ENCODE data around the gene RNLS.

The RNLS gene

DNA sequence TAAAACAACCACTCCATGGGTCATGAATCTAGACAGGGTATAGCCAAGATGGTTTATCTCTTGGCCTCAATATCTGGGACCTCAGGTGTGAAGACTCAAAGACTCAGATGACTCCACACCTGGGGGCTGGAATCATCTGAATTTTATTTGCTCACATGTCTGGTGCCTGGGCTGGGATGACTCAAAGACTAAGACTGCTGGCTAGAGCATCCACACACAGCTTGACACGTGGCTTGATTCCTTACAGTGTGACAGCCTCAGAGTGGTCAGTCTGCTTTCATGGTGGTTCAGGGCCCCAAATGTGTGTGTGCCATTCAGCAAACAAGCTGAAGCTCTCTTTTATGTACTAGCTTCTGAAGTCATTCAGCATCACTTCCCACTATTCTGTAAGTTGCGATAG lies 333.7 kb downstream of the RNLS start:
- no peak for DNase-seq

DNA sequence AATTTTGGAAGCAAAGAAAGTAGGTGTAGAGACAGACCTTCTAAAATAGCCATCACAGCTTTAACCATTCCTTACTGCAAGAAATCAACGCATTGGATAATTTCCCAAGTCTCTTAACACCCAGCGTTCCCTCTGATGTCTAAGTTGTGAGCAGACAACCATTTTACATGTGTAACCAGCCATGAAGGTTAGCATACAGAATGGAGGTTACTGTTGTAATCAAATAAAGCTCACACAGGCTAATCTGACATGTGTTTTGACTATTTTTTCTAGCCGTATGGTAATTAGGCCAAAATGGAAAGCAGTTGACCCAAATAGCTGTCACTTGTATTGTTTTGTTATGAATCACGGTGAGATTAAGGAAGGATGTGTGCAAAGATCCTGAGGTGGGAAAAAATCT lies 336.4 kb downstream of the RNLS start:
- no peak for DNase-seq

DNA sequence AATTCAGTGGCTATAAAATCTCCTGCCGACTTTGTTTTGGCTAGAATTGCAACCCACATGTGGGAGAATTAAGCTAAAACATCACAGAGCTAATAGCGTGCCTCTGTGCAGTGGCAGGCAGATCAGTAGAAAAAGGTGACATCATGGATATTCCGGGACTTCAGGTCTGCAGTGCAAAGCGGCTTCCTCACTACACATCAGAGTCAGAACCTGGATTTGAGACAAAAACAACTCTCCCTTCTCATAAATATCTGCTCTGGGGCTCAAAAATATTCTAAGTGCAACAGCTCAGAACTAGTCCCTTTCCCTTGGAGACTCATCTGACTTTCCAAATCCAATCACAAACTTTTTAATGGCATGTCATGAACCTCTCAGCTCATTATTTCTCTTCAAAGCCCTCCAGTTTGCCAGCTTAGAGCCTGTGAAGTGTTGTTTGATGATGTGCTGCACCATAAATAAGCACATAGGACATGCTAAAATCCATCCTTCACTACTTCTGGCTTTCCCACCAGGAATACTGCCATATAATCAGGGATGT lies 337.1 kb downstream of the RNLS start:
- no peak for DNase-seq

DNA sequence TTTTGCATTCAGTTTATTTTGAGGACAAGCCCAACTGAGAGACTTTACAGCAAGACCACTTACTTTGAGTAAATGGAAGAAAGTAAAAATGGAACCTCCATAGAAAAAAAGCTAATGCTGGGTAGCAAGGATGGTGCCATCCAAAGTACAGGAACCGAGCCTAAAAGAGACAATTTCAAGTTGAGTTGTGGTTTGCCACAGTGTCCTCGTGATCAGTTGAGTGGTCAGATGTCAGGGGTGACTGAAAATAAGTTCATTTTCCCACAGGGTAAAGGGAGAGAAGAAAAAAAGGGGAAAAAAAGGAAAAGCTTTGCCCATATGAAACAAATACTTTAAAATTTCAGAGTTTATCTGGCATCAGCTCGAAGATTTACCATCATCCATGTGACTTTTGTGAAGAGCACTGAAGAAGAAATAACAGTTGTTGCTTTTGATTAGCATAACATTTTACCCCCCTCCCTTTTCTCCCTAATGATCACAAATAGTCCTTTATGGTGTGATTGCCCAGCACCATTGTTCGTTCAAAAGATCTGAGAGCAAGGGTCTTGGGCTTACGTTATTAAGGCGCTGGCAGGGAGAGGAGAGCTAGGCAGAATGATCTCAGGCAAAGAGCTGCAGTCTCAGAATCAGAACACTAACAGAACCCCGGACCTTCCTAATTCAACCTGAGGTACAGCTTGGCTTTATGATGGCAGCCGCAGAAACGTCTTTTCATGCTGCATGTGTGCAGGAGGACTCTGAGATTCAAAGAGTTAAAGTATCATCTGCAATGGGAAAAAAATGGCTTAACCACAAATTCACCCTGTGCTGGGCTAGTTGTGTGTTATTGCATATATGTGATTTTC lies 338.1 kb downstream of the RNLS start:
- DNase-seq = no peak

DNA sequence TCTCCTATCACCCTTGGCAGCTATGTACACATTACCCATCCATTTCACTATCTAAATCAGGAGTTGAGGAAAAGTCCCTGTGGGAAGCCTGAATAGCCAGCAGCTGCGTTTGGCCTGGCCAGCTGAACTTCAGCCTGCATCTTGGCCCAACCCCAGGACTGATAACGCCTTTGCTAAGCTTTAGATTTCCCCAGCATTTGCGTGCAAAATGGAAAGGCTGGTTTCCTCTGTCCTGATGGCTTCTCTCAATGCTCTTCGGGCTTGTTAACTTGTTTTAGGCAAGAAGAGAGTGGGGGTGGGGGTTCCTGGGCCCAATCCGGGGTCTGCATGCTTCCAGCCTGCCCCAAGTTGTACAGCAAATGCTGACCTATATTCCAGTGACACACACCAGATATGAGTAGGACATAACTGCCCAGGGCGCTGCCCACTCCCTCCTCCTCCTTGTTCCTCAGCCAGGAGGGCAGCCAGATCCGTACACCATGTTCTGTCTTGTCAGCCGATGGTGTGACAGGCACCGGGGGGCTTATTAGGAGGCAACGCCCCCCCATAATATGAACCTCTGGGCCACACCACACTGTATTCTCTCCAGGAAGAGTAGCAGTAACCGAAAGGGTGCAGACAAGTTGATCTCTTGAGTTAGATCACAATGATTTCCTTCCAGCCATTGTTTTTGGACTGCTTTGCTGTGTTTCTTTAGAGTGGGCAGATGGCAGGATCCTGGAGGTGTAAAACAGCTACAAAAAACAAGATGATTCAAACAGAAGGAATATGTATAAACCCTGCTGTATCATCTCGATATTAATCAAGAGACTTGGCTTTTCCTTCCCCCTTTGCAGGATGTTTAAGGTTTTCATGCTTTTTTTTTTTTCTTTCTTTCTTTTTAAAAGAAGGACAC lies 339.0 kb downstream of the RNLS start:
- no peak for DNase-seq

DNA sequence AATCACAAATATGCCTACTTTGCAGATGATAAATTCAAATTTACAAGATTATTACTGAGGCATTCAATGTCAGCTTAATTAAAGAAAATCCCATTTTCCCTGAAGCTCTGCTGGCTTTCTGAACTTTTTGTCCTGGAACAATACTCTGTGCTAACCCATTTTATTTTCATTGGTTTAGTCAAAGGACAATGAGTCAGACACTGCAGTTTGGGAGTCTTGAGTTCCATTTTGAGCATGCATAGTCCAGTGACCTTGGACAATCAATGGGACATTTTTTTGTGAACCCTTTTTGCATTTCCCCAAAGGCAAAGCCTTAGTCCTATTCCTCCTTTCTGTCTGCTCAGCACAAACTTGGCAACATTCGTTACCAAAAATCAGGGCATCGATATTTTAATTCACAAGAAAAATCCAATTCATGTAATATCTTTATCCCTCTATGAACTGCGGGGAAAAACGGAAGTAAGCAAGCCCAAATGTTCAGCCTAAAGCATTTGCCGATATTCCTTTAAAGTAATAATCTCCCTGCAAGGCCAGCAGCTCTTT lies 339.8 kb downstream of the RNLS start:
- no peak for DNase-seq

DNA sequence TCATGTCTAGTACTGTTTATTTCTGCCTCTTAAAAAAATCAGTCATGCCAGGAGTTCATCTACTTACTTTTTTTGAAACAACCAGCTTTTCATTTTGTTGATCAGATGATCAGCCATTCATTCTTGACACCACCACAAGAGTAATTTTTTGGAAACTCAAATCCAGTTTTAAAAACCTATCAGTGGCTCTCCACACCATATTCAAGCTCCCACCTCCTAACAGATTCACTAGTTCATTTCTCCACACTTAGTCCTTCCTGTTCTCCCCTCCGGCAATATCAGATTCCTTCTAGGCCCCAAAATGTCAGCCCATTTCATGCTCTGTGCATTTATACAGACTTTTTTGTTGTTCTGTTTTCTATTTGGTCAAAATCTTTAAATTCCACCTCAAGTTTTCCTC lies 341.6 kb downstream of the RNLS start:
- no peak for DNase-seq

DNA sequence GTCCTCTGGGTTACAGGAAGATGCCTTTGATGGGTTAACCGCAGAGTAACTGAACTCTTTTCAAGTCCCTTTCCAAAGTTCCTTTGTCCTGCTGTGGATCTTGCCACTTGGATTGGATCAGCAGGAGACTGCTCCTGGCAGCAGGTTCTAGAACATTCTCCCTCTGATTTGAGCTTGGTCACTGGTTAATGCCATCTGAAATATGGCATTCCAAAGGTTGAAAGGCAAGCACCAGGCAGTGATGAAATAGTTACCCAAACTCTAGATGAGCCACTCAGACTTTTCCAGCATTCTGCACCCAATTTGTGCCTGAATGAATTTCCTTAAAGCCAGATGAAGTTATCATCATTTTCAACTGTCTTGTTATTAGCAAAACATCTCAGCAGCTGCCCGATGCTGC lies 343.9 kb downstream of the RNLS start:
- no peak for DNase-seq

DNA sequence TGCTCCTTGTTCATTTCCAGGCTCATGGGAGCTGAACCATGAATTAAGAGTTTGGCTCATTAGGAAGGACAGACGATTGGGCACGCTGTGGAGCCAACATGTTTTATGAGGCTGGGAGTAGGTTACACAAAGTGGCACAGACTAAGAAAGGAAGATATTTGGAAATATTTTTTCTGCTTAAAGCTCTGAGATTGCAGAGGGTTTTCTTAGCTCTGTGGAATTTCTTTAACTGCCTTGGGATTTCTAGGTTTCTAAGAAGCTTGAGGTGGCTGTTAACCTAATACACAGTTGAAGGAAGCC lies 344.6 kb downstream of the RNLS start:
- DNase-seq = no peak

DNA sequence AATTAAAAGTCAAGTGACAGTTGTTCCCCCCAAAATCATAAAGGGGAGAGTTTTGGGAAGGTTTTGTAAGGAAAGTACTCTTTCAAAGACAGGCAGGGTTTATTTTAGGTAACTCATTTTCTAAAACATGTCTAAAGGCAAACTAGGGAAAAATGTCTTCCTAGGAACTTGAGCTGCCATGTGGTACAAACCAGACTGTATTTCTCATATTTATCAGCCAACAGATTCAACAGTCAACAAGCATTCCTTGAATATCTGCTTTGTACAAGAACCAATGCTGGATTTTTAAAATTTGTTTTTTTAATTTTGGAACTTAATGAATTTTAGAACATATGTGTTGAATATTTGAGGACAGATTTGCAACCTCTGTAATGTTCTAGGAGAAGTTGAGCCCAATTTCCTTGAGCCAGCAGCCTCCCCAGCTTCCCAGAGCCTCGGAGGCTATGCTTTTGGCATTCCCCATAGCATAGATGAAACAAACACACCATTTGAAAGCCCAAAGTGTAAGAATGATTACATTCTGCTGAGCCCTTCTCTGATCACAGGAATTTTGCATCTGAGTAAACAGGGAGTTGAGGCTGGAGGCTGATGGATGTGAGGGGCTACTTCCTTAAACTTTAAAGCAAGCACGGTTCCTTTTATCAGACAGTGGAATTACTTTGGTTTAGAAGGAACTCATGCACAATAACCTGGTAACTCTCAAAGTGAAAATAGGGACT lies 345.1 kb downstream of the RNLS start:
- no peak for DNase-seq

DNA sequence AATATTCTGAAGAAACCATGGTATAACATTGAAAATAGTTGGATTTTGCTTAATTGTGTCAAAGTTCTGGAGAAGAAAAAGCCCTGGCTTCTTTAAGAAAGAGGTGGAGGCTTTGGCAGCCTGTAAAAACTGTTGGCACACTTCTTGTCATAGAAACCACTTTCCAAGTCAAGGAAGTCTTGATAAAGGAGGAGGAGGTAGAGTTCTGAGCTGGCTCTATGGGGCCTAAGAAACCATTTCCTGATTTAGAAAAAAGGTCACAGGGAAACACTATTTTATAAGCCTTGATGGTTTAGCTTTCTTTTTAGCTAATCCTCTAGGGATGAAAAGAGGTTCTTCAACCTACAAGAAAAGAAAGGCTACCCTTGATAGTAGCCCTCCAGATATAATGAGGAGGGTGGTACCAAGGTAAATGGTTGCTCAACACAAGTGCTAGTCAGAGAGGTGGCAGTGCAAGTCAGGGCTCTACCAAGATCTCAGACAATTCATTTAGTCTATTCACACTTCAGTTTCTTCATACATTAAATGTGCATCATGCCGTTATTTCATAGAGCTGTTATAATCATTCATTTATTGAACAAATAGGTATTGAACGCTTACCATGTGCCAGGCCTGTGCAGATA lies 346.9 kb downstream of the RNLS start:
- DNase-seq = no peak

DNA sequence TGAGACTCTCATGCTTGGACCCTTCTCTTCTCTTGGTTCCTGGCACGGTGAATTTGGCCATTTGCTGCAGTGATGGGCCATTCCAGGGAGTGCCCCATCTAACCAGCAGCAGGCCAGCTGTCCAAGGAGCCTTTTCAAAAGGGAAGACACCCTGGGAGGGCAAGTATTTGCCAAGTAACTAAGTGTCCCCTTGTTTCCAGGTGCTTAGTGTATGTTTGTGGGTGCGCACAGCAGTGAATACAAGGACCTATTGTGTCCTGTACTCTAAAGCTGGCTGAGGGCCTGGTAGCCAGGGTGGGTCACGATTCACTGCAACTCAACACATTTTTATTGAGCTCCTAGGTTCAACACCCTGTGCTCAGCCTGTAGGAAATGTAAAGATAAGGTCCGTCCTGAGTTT lies 348.8 kb downstream of the RNLS start:
- no peak for DNase-seq

DNA sequence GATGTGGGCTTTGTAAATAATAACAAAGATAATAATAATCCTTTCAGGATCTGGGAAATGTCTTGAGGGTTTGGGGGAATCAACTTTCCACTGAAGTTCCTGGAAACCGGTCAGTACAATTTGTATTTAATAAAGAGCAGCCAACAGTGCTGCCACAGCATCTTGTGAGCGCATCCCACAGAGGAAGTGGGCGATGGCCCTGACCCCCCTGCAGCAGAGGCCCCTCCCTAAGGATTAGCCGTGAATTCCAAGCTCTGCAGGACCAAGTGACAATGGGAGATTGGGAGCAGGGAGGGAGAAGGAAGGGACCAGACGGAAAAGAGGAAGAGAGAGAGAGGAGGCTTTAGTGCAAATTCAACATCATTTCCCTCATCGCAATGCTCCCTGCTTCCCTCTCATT lies 349.2 kb downstream of the RNLS start:
- DNase-seq = no peak

DNA sequence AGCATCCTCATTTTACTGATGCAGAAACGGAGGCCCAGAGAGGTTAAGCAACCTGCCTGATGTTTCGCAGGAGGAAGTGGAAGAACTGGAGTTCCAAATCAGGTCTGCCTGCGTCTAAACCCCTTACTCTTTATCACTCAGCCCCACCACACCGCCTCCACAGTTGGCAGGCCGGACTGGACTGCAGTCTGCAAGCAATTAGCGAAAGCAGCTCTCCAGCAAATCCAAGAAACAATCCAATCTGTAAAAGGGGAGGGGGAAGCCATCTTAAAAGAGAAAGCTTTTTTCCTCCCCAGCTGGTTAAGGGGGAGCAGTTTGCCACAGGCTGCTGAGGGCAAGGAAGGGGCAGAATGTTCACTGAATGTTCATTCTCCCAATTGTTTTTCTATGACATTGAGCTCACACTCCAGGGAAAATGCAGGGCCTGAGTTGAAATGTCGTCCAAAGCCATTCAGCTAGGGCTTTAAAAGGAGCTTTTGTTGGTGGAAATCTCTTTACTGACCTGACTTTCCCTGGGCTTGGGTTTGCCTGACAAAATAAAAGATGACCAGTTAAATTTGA lies 350.1 kb downstream of the RNLS start:
- DNase-seq = no peak

DNA sequence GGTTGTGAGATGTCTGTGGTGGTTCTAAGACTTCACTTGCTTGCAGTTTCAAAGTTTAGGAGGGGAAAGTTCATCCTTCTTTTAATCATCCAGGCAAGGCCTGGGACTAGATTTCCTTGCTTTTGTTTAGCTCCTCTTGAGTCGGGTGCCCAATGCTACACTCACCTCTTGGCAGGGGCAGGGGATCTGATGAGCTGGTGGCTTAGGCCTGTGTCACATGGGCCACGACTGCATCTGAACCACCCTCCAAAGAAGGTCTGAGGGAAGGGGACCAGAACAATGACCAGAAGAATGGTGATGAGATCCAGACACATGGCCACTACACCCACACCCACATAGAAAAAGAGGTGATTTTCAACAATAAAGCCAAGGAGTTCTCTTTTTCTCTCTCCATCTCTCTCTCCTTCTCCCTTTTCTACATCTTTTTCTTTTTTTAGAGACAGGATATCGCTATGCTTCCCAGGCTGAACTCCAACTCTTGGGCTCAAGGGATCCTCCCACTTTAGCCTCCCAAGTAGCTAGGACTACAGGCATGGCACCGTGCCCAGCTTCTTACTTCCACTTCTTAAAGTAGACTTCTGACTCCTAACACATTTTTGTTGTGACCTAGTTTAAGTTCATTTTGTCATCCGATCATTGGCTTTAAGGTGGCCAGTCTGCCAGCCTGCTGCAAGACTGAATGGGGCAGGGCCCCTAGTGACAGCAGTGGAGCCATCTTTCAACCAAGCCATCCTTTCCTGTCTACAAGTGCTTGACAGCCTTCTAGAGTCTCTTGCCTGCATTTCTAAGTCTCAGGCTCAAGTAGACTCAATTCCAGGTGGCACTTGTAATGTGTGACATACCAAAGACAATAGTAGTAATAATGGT lies 350.9 kb downstream of the RNLS start:
- no peak for DNase-seq

DNA sequence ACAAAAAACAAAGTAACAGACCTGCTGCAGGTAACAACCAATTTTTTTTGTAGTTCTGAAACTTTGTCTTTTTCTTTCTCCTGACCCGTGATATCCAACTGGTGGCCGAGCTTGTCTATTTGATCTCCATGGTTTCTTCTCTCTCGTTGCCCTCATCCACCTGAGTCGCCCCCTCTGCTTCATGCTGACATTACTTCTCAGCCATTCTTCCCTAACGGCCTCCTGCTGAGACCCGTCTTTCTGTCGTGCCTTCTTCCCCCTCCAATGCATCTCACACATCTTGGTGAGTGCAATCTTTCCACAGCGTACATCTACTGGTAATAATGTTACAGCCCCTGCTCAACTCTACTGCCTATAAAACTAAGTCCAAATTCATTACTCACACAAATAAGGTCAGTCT lies 352.9 kb downstream of the RNLS start:
- no peak for DNase-seq

DNA sequence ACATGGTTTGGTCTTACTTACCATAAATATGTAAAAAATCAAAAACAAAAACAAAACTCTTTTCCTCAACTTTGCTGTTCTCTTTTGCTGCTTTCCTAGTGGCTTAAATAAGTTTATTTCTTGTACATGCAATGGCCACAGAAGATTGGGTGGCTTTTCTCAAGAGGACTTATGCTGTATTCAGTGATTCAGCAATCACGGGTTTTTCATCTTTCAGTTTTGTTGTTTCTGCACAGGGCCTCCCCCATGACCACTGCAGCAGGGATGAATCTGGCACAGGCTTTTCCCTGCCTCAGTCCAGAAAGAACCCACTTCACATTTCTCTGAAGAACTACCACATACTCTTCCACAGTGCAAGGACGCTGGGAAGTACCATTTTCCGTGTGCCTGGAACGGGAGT lies 355.0 kb downstream of the RNLS start:
- DNase-seq = no peak

DNA sequence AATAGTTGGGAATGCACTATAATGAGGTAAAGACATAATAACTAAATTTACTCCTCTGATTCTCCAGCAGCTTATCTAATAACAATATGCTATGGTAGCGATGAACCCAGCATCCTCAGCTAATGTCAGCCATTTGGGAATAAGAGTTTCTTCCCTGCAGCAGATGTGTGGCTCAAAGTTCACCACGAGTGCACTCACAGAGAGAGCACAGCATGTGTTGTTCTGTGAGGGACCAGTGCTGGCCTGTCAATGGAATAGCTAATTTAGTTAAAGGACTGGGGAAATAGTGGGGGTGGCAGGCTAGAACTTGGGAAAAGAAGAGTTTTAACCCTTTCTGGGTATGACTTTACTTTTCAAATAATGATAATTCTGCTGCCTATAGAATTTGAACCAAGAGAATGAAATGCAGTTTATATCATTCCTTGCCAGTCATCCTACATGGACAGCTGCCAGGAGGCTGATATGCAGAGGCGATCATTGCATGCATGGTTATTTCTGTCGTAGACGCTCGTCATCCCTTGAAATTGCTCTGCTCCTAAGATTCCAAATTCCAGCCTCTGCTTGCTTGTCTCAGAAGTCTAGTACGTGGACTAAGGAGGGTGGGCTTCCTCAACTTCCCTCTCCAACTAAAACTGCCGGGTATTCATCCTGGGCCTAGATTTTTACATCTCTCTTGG lies 355.6 kb downstream of the RNLS start:
- DNase-seq = no peak

DNA sequence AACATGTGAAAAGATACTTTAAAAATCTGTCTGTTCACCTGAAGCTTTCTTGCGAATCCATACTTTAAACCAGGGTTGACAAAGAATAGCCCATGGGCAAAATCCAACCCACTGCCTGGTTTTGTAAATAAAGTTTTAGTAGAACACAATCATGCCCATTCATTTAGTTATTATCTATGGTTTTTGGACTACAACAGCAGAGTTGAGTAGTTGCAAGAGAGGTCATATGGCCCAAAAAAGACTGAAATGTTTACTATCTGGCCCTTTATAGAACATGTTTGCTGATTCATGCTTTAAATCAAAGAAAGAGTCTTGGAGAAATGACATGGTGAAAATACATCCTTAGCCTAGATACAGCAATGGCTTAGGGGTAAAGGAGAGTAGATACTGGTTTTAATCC lies 356.2 kb downstream of the RNLS start:
- no peak for DNase-seq

DNA sequence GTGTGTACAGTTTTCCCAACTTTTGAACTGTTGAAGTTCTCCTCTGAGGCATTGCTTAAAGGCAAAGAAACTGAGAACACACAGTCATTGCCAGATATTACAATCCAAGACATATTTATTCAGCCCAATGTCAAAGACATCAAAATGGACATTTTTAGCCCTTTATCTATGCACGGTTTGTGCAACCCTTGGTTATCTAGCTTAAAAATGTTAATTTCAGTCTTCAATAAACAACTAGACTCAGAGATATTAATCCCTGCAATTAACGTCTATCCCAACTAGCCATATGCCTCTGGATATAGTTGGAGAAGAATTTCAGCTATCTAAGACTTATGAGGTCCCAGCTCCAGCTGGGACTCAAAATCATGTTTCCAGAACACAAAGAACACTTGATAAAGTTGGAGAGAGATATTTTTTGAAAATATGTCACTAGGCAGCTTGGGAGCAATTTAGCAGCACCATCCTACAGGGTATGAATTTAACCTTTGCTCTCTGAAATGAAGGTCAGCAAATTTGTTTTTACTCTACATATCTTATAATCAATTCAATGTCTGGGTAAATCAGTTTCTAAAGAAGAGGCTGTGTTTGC lies 357.0 kb downstream of the RNLS start:
- DNase-seq = no peak

All from central memory CD4-positive, alpha-beta T cell (primary cell).